CD4-positive, alpha-beta T cell (primary cell): ENCODE data around the gene EEF1G. TPM values are rescaled to one million over a fixed set of nuclear protein-coding genes. Genes with fewer than 3 reads are reported as not detected.

ENCODE experiments used
- ATAC-seq: fragments of 200-7000 bp; cut with Tn5 transposase; one replicate; pipeline ENCODE4 v1.10.0; 2022; ENCODE audit warnings: mild to moderate bottlenecking; ENCODE audit not compliant: poor library complexity
- CTCF ChIA-PET: fragments of 350-600 bp; sonication (Branson Sonifier 250); formaldehyde crosslinking; loops from one replicate; lab custom pipeline; 2021; ENCODE audit warnings: antibody characterized with exemption, inconsistent platforms; lab: Charles Lee
- POLR2A ChIA-PET: fragments of 350-600 bp; sonication (Branson Sonifier 250); formaldehyde crosslinking; loops from one replicate; lab custom pipeline; 2021; ENCODE audit warnings: antibody characterized with exemption, inconsistent platforms; lab: Charles Lee
- DNase-seq, 14 experiments: peaks; one replicate each; pipeline ENCODE4 v3.0.0-alpha.2; 2013 to 2020; ENCODE audit warnings: mixed read lengths in 2 of 14
- H3K27ac ChIP-seq, 2 donors: one replicate each; pipeline versions ENCODE4 v1.5.1 to v1.7.0; 2013; ENCODE audit warnings: low read length in 2 of 2, low read depth in 1 of 2, mild to moderate bottlenecking in 1 of 2
- H3K27me3 ChIP-seq, 2 experiments: 1 replicate in 1 of 2; 2 replicates in 1 of 2; pipeline versions ENCODE4 v1.6.1 to v1.7.0; 2013; ENCODE audit warnings: low read length in 2 of 2, control low read depth in 1 of 2, mild to moderate bottlenecking in 1 of 2, moderate library complexity in 1 of 2; ENCODE audit not compliant: insufficient read depth in 2 of 2, control insufficient read depth in 1 of 2
- H3K36me3 ChIP-seq: one replicate; pipeline ENCODE4 v1.6.1; 2013; ENCODE audit warnings: low read length, control low read depth; ENCODE audit not compliant: insufficient read depth
- H3K4me1 ChIP-seq: one replicate; pipeline ENCODE4 v1.6.1; 2013; ENCODE audit warnings: low read length, control low read depth; ENCODE audit not compliant: insufficient read depth
- H3K4me3 ChIP-seq: one replicate; pipeline ENCODE4 v1.5.1; 2013; ENCODE audit warnings: mild to moderate bottlenecking, low read length, moderate library complexity
- H3K9me3 ChIP-seq, 2 experiments: 1 replicate in 1 of 2; 2 replicates in 1 of 2; pipeline versions ENCODE4 v1.6.1 to v1.7.0; 2013; ENCODE audit warnings: low read length in 2 of 2, mild to moderate bottlenecking in 2 of 2, control low read depth in 1 of 2, moderate library complexity in 1 of 2; ENCODE audit not compliant: control insufficient read depth in 1 of 2, insufficient read depth in 1 of 2
- H3K27ac Mint-ChIP-seq: one replicate; pipeline ENCODE4 v1.8.0; 2020; ENCODE audit warnings: mixed read lengths
- H3K27me3 Mint-ChIP-seq: one replicate; pipeline ENCODE4 v1.8.0; 2021; ENCODE audit warnings: mixed read lengths
- H3K36me3 Mint-ChIP-seq: one replicate; pipeline ENCODE4 v1.8.0; 2021; ENCODE audit warnings: low read depth, mixed read lengths
- H3K4me1 Mint-ChIP-seq: one replicate; pipeline ENCODE4 v1.8.0; 2021; ENCODE audit warnings: low read depth, mixed read lengths
- H3K4me3 Mint-ChIP-seq: one replicate; pipeline ENCODE4 v1.8.0; 2020; ENCODE audit warnings: mild to moderate bottlenecking, mixed read lengths
- H3K9me3 Mint-ChIP-seq: one replicate; pipeline ENCODE4 v1.8.0; 2020; ENCODE audit warnings: mixed read lengths
- intact Hi-C, 2 experiments: fragments of 100-400 bp; cut with DNase I in 1 of 2; cut with micrococcal nuclease in 1 of 2; formaldehyde crosslinking; loops; one replicate each; pipeline versions ENCODE4 v1.15.1 to v1.9.0; 2023 to 2025; cut with DNase I, micrococcal nuclease
- total RNA-seq, 174 experiments: library from RNA in 2 of 174; stranded (reverse) in 2 of 174; gene quantifications; one replicate each; pipeline ENCODE4 v1.2.3 and lab custom pipeline; 2021 to 2026
- TF ChIP-seq, protein P1 (sequence below): fragments of 200-600 bp; IDR thresholded peaks from one replicate; pipeline ENCODE4 v1.8.0; 2022; ENCODE audit warnings: antibody characterized with exemption, mild to moderate bottlenecking

The EEF1G gene
- total RNA-seq, 2 experiments from 2014 or later = 2,181 to 2,269 TPM

DNA sequence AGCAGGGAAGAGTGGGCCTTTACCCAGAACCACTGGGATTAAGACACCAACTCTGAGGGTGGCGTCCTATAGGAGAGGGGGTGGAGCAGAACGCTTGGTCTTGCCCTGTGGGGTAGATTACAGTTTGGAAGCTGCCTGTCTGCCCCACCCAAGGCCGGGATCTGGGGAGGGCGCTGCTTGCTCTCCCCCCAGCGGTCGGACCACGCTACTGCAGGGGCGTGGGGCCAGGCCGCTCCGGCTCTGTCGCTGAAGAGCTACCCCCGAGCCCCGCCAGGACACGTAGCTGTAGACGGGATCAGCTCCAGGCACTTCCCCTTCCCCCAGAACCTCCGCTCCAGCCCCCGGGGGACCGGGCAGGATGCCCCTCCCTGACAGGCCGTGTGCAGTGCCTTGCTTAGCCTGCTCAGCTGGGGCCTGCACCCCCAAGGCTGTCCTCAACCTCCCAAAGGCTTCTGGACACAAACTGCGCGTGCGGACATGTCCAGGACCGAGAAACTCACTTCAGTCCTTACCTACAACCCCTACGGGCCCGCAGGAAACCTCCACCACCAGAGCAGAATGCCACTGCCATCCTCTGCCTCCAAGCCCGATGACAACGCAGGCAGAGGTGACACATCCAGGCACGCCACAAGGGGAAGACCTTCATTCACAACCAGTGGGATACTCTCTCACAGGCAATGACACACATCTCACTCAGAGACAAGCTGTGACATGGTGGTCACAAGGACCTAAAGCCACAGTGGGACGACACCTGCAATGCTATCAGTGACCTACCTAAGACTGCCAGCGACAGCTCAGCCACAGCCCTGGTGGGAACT is 30.7 kb downstream of the EEF1G start:
- no peaks in the 10 kb centered on the region for H3K27me3 ChIP-seq
- peak overlapping the region; percentile 97 for H3K4me3 ChIP-seq
- no peaks in the 10 kb centered on the region for H3K9me3 Mint-ChIP-seq
- H3K27me3 Mint-ChIP-seq = no peaks in the 10 kb centered on the region
- peaks cover 77% of the 10 kb centered on the region for H3K4me1 Mint-ChIP-seq
- CTCF ChIA-PET = interaction anchor here (0.7 to 10.9 kb wide), 15 partner anchors 9 to 141 kb away, joined by 3 to 251 read pairs (median 5); partner anchors contain the start of genes EEF1G and TUT1
- H3K9me3 ChIP-seq = no peaks in the 10 kb centered on the region
- DNase-seq = peak; percentile 58 to 89 (median 66)
- H3K36me3 ChIP-seq = peaks cover 19% of the 10 kb centered on the region
- ATAC-seq = peak; percentile 56
- H3K27ac Mint-ChIP-seq = peak overlapping the region; percentile 90
- intact Hi-C loops = loop anchor here (1.0 to 10.0 kb wide), 6 partner anchors 11 to 578 kb away; partner anchors contain the start of gene FTH1 (in 1 of the 2)
- TF ChIP-seq, protein P1, sequence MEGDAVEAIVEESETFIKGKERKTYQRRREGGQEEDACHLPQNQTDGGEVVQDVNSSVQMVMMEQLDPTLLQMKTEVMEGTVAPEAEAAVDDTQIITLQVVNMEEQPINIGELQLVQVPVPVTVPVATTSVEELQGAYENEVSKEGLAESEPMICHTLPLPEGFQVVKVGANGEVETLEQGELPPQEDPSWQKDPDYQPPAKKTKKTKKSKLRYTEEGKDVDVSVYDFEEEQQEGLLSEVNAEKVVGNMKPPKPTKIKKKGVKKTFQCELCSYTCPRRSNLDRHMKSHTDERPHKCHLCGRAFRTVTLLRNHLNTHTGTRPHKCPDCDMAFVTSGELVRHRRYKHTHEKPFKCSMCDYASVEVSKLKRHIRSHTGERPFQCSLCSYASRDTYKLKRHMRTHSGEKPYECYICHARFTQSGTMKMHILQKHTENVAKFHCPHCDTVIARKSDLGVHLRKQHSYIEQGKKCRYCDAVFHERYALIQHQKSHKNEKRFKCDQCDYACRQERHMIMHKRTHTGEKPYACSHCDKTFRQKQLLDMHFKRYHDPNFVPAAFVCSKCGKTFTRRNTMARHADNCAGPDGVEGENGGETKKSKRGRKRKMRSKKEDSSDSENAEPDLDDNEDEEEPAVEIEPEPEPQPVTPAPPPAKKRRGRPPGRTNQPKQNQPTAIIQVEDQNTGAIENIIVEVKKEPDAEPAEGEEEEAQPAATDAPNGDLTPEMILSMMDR = peak; percentile 99
- peak overlapping the region; percentile 99 for H3K4me3 Mint-ChIP-seq
- H3K36me3 Mint-ChIP-seq = peaks cover 38% of the 10 kb centered on the region
- H3K27ac ChIP-seq = peak overlapping the region; percentile 77 to 84
- POLR2A ChIA-PET = interaction anchor here (0.6 to 6.3 kb wide), 11 partner anchors 7 to 298 kb away, joined by 3 to 122 read pairs (median 3); partner anchors contain the start of genes B3GAT3, EEF1G, GANAB and TUT1
- peaks cover 89% of the 10 kb centered on the region for H3K4me1 ChIP-seq

DNA sequence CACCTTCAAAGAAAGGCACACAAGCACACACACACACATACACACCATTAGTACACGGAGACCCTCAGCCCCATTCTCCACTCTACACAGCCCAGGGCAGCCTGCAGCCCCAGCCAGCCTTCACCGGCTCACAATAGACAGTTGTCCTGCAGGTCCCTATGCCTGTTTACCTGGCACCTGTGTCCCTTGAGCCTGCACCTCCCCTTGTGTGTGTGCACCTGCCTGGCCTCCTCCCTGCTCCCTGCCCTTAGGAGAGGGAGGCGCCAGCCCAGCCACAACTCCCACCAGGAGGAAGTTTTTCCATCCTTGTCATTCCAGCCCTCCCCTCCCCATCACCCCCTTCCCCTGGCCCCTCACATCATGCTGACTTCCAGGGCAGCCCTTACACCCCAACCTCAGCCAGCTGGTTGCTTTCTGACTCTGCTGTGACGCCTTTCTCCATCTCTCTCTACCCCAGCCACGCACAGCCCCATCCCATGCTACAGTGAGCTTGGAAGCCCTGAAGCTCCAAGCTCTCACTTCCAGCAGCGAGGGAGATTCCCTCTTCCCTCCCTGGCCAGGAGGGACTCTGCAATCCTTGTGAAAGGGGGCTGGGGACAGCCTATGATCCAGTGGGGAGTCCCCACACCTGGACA is 31.5 kb downstream of the EEF1G start:
- intact Hi-C loops = loop anchor here (1.0 to 10.0 kb wide), 6 partner anchors 10 to 577 kb away; partner anchors contain the start of gene FTH1 (in 1 of the 2)
- peak in 1 of 14 experiments; percentile 36 for DNase-seq

More for the DNA sequence above, 31.5 kb downstream of the EEF1G start:
- Histone ChIP-seq H3K27me3 (no peaks in the 10 kb centered on the region), H3K27ac (peak overlapping the region; percentile 77 to 84), H3K36me3 (peaks cover 22% of the 10 kb centered on the region), H3K4me1 (peaks cover 87% of the 10 kb centered on the region), H3K9me3 (no peaks in the 10 kb centered on the region), H3K4me3 (peak overlapping the region; percentile 97)
- peak overlapping the region; percentile 90 for H3K27ac Mint-ChIP-seq
- peak overlapping the region; percentile 99 for H3K4me3 Mint-ChIP-seq
- H3K4me1 Mint-ChIP-seq = peaks cover 70% of the 10 kb centered on the region
- no peak for ATAC-seq
- TF ChIP-seq, protein P1 = no peak
- no peaks in the 10 kb centered on the region for H3K27me3 Mint-ChIP-seq
- H3K36me3 Mint-ChIP-seq = peaks cover 38% of the 10 kb centered on the region
- H3K9me3 Mint-ChIP-seq = no peaks in the 10 kb centered on the region
- CTCF ChIA-PET = interaction anchor here (1.1 to 10.9 kb wide), 12 partner anchors 14 to 140 kb away, joined by 3 to 251 read pairs (median 6); partner anchors contain the start of genes EEF1G and TUT1
- POLR2A ChIA-PET = interaction anchor here (0.6 to 6.3 kb wide), 9 partner anchors 8 to 156 kb away, joined by 3 to 122 read pairs (median 11); partner anchors contain the start of genes B3GAT3, EEF1G and TUT1
